CD4-positive, alpha-beta T cell treated with Interferon gamma for 1 hour (primary cell): ENCODE results near the gene TNIK.

Experiments
- DNase-seq: peaks from one replicate; pipeline ENCODE4 v3.0.0-alpha.2; 2020

The TNIK gene

DNA sequence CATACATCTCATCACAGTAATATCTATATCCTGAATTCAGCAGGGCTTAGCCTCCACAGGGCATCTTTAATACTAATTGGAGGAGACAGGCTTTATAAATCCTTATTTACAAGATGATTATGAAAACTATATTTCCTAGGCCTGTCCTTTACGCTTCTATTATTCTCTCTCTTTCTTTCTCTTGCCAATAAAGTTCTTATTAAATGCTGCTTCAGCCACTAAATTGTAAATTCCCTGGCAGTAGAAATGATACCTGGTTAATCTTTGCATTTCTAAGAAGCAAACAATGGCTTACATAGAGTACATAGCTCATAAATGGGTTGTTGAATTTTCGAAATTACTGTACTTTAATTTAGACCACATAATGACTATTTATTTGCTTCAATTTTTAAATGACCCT lies 43.5 kb downstream of the TNIK start:
- no peak for DNase-seq

DNA sequence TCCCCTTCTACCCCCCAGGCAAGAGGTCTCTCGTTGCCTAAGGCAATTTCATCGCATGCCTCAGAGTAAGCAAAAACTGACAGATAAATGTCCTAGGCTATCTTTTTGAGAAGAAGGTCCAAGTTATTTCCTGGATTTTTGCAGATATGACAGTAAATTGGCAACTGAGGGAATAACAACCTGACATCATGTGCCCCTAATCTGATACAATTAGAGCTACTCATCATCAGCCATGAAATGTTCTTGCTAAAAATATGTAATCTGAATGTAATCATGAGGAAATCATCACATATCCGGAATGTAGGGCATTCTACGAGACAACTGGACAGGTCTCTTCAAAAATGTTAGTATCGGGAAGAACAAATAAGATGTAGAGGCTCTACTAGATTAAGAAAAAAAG lies 44.1 kb downstream of the TNIK start:
- DNase-seq = no peak

DNA sequence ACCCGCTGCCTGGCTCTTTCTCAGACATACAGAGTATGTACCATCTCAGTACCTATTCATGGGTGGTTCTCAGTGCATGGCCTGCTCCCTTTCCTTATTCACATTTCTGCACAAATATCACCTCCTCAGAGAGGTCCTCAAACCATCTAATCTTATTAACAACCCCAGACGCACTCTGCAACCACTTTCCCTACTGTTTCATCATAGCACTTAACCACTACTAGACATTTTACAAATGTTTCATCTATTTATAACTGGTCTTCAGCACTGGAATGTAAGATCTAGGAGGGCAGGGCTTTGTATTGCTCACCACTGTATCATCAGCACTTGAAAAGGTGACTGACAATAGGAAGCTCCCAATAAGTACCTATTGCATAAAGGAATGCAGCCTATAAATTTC lies 45.1 kb downstream of the TNIK start:
- no peak for DNase-seq

DNA sequence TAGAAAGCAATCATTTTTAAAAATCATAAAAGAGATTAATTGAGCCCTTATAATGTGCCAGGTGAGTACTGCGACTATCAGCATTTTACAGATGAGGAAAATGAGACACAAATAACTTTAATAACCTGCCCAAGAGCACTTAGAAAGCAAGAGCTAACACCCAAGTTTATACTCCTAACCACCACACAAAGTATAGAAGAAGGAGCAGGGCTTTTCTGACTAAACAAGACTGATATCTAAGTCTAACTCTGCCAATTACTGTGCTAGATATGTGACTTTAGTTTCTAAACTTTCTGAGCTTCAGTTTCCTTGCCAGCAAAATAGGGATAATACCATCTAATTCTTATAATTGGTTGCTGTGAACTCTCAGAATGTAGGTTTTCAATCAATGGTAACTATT lies 47.7 kb downstream of the TNIK start:
- DNase-seq = no peak

DNA sequence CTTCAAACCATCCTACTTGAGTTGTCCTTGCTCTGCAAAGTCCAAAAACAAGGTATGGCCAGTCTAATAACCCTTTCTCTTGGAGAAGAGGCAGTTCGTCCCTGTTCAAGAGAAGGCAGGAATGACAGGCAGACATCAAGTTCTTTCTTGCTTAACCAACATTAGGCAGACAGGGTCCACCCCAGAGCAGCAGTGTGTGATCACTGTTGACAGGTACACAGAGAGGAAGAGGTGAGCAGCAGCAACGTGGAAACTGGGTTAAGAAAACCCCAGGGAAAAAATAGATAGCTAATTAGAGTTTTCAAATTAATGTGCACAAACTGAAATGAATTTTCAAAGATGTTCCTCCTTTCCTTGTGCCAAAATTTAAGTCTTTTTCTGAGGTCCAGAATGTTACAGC lies 48.2 kb downstream of the TNIK start:
- DNase-seq = no peak

DNA sequence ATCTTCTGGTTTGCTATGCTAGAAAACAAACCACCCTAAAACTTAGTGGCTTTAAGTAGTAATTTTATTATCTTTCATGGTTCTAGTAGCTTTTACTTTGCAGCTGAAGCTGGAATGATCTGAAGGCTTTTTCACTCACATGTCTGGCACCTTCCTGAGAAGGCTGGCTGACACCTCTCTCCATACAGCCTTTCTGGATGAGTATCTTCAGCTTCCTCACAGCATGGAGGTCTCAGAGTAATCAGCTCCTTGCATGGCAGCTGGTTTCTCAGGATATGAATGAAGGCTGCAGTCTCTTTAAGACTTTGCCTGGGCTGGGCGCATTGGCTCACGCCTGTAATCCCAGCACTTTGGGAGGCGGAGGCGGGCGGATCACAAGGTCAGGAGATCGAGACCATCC lies 50.0 kb downstream of the TNIK start:
- DNase-seq = no peak

DNA sequence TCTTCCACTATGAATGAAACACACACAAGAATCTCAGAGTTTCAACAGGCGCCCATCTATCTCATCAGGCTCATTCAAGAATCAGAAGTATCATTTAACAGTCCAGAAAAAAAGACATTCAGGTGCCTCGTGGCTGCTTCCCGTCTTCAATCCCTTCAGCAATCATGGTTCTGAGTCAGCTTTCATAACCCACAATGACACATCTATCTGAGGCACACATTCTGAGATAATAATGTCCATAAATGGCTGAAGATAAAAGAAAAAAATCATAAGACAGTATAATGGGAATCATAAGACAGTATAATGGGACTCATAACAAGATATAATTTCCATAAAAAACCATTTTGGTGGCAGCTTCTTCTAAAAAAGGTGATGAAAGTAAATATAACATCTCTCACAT lies 52.4 kb downstream of the TNIK start:
- no peak for DNase-seq

DNA sequence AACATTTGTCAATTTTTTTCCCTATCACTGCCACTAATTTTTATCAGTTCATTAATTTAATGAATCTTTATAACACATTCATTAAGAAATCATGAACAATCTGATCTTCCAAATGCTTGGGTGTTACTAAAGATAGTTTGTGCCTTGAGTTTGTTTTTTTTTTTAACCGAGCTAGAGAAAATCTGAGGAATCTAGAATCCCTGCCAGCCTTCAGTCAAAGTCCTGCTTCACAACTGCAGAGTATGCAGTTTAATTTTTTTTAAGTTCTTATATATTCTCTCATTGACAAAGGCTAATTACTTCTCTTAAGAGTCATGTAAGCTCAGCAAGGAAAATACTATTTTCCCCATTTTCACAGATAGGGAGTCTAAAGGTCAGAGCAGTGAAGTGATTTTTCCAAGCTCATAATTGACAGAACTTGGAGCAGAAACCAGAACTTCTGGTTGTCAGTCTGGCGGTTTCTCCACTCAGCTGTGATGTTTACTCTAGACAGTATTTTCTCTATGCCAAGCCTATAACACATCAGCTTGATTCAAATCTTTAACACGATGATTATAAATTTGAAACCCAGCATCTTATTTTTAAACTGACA lies 55.7 kb downstream of the TNIK start:
- DNase-seq = no peak

DNA sequence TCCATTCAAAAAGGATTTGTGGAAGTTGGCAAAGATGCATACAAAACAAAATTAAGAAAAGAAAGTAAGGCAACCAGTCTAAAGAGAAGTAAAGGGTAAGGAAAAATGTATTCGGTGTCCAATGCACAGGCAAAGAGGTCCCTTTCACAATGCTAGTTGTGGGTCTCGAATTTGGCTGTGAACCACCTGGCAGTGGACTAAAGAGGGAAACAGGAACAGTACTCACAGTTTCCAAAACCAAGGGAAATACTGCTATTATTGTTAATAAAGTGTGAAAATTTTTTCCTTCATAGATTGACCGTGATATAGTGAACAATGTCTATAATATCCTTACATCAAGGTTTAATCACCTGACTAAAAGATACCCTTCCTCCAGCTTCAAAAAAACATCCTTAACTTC lies 57.9 kb downstream of the TNIK start:
- DNase-seq = no peak

DNA sequence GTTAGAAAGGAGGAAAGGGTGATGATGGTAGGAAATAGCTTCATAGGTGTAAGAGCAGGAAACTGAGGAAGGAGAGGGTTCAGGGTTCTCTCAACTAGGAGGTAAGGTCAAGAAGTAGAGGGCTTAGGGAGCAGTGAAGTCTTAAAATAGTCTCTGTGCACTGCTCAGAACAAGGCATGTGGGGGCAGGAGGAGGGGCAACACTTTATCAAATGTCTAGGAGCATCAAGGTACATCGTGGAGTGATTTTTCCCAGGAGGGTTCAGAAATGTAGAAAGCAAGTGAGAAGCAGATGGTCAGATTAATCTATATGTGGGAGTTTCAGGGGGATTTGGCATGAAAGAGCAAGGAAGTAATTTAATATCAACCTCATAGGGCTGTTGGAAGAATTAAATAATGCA lies 58.8 kb downstream of the TNIK start:
- DNase-seq = no peak

DNA sequence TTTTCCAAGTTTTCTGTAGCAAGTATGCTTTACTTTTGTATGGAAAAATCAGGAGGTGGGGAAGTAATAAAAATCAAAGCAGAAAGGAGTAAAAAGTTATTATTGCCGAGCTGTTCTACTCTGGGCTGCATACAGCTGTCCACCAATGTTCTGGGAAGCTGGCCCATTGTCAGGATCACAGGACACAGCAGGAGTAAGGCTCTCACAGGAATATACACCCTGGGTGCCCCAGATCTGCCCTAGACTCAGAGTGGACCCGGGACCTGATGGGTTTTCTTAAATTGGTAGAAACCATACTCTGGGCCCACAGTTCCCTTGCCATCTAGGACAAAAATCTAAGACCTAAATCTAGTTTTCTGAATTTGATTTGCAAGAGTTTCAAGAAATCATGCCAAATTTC lies 60.4 kb downstream of the TNIK start:
- no peak for DNase-seq

DNA sequence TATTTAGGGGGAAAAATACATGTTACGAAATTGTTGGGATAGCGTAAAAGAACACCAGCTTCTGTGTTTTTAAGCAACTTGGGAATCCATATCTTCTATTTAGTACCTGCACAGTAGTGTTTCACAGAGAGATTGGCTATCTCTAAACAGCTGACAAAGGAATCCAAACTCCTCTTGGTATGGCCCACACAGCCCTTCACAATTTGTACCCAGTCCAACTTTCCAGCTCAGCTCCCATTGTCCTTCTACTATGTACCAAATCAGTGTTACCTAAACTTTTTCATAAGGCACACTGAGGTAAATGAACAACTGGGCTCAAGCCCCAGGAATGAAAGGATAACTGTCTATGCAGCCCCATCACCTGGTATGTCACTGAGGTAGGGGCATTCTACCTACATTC lies 61.9 kb downstream of the TNIK start:
- DNase-seq = no peak

DNA sequence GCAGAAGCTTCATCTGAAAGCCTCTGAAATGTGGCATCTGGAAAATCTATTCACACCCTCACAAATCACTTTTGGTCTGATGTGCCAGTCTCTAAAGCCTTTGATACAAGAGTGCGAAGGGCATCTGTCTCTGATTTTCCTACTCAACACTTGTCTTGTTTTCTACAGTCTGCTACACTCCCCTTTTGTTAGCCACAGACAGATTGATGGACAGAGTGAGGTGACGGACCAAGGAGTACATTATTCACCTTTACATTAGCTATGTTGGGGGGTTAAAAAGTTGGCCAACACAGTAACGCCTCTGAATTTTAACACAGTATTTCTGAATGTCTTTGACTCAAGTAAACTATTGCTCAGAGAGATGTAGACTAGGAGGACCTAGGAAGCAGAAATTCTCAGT lies 63.1 kb downstream of the TNIK start:
- DNase-seq = no peak

DNA sequence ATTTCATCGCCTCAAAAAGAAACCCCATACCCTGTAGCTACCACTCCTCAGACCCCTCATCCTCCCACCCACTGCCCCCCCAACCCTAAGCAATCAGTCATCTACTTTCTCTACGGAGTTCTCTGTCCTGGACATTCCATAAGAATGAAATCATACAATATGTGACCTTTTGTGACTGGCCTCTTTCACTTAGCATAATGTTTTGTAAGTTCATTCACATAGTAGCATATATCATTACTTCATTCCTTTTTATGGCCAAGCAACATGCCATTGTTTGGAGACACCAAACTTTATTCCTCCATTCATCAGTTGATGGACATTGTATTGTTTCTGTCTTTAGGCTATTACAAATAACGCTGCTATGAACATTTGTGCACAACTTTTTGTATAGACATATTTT lies 64.2 kb downstream of the TNIK start:
- DNase-seq = no peak

DNA sequence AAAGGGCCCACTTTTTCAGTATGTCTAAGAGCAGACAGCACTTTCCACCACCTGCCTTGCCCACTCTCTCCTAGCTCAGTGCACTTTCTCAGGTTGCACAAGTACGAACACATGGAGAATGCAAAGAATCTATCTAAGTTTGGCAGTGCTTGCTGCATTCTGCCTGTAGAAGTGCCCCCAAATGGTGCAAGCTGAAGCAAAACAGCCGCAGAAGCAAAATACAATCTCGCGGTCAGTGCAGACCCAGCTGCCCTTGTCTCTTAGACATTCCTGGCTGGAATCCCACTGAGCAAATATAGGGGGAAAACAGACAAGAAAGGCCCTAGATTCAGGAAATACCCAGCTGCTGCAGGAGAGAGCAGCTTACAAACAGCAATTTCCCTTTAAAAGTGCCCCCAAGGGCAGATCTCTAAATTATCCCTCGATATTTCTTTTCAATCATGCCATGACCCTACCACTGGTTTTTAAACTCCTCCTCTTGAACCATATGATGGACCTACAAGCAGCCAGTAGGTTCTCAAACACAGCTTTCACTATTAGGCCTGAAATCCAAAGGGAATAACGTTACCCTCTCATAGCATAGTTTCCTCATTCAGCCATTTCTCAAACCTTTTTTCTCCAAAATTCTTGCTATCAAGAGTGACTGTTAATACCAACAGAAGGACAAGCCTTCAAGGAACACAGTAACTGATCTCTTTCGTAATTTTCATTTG lies 67.0 kb downstream of the TNIK start:
- no peak for DNase-seq

DNA sequence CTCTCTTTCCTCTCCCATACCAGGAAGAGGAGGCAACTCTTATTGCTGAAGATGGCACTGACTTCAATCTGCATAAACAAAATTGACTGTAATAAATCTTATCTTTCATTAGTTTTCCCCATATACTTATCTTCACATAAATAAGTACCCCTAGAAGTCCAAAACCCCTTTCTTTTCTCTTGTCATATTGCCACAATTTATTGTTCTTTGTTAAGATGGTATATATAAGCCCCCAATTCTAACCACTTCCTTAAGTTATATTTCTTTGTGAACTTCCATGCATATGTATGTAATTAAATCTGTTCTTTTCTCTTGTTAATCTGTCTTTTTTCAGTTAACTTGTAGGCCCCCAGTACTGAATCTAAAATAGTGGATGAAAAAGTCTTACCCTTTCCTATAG lies 68.8 kb downstream of the TNIK start:
- DNase-seq = no peak

DNA sequence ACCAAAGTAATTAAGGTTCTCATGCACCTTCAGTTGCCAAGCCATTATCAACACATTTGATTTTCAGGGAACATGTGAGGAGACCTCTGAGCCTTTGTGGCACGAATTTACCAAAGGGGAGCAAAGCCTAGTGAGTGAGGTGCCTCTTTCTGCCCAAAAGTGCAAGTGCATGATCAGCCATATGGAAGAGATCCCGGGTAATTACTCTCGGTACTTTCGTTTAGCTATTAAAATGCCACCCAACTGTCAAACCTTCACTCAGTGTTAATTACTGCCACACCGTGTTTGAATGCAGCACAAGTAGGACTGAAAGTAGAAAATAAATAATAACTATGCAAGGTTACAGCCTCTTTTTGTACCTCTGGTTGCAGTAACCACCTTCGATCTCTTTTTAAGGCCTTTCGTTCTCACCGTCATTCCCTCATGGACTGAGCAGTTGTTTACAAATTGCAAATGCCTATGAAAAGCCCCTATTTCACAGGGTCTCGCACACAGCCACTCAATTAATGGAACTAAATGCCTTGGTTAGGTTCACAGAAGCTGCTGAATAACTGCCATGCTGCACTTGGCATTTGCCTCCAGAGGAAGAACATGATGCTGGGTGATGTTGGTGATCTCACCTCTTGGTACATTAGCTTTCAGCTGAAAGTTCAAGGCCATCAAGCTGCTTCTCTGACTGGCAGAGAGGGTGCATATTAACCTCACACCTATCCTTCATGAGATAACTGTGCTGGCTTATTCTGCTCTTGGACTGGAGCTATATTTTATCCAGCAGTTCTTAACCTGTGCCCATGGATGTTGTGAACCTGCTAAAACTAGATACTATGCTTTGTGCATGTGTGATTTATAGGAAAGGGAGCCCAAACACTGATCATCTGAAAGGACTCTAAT lies 69.9 kb downstream of the TNIK start:
- no peak for DNase-seq

DNA sequence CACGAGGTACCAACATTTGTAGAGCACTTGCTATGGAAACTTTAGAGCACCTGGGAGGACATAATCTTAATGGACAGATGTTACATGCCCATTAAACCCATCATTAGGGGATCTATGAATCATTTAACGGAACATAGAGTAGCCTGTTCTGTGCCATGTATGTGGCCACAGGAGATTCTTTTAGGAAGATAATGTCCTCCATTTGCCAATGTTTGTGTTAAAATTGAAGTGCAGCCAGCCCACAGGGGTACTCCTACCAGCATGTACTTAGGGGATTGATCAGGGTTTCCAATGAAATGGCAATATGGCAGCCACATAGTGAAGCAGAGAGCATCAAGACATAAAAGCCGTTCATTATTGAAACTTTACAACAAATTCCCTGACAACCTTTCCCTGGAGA lies 70.7 kb downstream of the TNIK start:
- no peak for DNase-seq

DNA sequence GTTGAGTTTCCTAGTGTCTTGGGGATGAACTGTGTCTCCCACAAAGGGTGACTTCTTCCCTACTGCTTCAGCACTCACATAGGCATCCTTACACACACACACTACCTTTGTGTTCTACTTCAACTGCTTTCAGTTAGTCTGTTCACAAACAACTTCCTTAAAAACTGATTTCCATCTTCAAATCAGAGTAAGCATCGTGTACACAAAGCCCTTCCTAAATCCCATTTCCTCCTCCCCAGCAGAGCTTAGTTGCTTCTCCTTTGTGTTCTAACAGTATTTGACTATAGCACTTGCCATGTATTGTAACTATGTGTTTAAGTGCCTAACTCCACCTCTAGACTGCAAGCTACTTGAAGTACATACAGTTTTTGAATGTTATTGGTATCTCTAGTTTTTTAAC lies 71.7 kb downstream of the TNIK start:
- no peak for DNase-seq

DNA sequence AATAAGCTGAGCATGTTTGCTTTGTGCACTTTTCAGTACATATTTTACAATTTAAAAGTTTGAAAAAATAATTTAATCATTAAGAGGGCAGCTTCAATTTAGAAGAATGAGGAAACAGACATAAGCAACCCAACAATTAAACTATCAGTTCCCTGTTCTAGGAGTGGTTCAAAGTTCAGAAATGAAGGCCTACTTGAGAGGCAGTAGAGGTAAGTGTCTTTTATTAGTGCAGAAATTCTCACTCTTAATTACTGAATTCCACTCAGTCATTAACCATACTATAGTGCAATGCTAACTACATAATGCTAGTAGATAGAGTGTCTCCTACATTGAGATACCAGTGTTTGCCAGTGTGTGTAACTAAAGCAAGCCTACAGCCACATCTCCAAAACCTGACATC lies 73.1 kb downstream of the TNIK start:
- DNase-seq = no peak

DNA sequence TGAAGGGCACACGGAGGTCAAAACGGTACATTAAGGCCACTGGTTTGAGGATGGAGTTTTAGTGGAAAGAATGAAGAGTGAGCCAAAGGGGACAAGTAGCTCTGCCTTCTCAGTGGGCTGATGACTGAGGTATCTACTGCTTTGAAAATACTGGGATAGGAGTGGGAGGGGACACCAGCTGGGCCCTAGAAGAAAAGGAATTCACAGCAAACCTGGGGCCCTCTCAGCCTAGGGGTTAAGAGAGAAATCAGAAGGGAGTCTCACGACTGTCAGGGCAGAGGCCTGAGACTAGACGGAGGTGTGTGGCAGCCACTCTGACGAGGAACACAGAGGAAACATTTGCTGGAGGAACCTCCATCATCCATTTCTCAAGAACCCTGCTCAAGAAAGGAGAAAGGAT lies 75.1 kb downstream of the TNIK start:
- no peak for DNase-seq

DNA sequence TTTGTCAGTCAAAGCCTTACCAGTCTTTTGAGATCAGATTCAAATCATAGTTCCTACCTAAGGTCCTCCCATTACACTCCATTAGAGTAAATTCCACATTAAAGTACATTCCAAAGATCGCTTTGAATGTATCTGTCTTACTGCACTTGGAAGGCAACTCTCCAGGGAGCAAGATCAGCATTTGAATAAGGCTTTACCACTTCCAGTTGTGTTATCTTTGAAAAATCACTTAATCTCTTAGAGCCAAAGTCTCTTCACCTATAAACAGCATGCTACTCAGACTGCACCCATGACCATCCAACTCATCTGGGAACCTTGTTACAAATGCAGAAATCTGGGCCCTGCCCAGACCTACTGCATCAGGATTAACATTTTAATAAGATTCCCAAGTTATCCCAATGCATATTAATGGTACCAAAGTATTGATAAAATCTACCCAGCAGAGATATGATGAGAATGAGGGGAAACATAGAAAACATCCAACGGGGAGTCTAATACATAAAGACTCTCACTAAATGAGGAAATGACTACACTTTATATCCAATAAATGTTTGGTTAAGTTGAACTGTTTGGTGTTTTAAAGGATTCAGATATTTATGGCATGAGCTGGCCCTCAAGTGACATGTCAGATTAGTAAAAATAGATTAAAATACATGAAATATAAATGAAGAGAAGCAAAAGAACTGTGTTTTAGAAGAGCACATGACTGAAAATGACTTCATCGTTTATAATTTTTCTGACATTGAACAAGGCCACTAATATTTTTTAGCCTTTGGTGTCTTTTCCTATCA lies 75.9 kb downstream of the TNIK start:
- DNase-seq = no peak
